CD14-positive monocyte (primary cell): ENCODE measurements around the gene B3GLCT. TPM values are rescaled to one million over a fixed set of nuclear protein-coding genes. Genes with fewer than 3 reads are reported as not detected.

ENCODE experiments used
- DNase-seq, 3 donors: peaks; one replicate each; pipeline ENCODE4 v3.0.0-alpha.2; 2011 to 2022
- H2AFZ ChIP-seq: 2 replicates; pipeline ENCODE4 v1.6.0; 2012; ENCODE audit warnings: mild to moderate bottlenecking, low read depth, low read length, inconsistent platforms; ENCODE audit not compliant: insufficient read depth, poor library complexity, severe bottlenecking
- H3K27ac ChIP-seq, 2 donors: 1 replicate in 1 of 2; 2 replicates in 1 of 2; pipeline ENCODE4 v1.5.1; 2012 to 2013; ENCODE audit warnings: low read length in 2 of 2, control low read depth in 1 of 2, inconsistent platforms in 1 of 2, low read depth in 1 of 2, mild to moderate bottlenecking in 1 of 2
- H3K27me3 ChIP-seq, 2 donors: one replicate each; pipeline versions ENCODE4 v1.6.0 to v1.6.1; 2011 to 2013; ENCODE audit warnings: low read length in 2 of 2; ENCODE audit not compliant: control insufficient read depth in 2 of 2, insufficient read depth in 2 of 2
- H3K36me3 ChIP-seq, 2 donors: replicated peaks in 1 of 2; 1 replicate in 1 of 2; 2 replicates in 1 of 2; pipeline versions ENCODE4 v1.5.1 to v1.6.1; 2012 to 2013; ENCODE audit warnings: low read length in 2 of 2, control low read depth in 1 of 2, inconsistent platforms in 1 of 2, mild to moderate bottlenecking in 1 of 2; ENCODE audit not compliant: insufficient read depth in 2 of 2, control insufficient read depth in 1 of 2
- H3K4me1 ChIP-seq, 2 donors: 1 replicate in 1 of 2; 2 replicates in 1 of 2; pipeline versions ENCODE4 v1.5.1 to v1.6.1; 2012 to 2013; ENCODE audit warnings: low read length in 2 of 2, control low read depth in 1 of 2, inconsistent platforms in 1 of 2, mild to moderate bottlenecking in 1 of 2, moderate library complexity in 1 of 2; ENCODE audit not compliant: insufficient read depth in 2 of 2, control insufficient read depth in 1 of 2
- H3K4me2 ChIP-seq: replicated peaks from 2 replicates; pipeline ENCODE3; 2012; ENCODE audit warnings: low read length, moderate library complexity, mild to moderate bottlenecking; ENCODE audit not compliant: poor library complexity, severe bottlenecking; ENCODE audit errors: extremely low read depth
- H3K4me3 ChIP-seq, 3 experiments: fragments of 200-600 bp in 1 of 3; sonication (generic) in 1 of 3; replicated peaks in 1 of 3; 1 replicate in 2 of 3; 2 replicates in 1 of 3; pipeline ENCODE4 v1.5.1; 2011 to 2013; ENCODE audit warnings: low read length in 3 of 3, mild to moderate bottlenecking in 3 of 3, control low read depth in 2 of 3, low read depth in 2 of 3, inconsistent platforms in 1 of 3, moderate library complexity in 1 of 3
- H3K79me2 ChIP-seq: 2 replicates; pipeline ENCODE4 v1.6.0; 2012; ENCODE audit warnings: mild to moderate bottlenecking, control low read depth, inconsistent platforms, low read length, moderate library complexity; ENCODE audit not compliant: insufficient read depth
- H3K9ac ChIP-seq: 2 replicates; pipeline ENCODE4 v1.6.0; 2017; ENCODE audit warnings: low read length, mild to moderate bottlenecking; ENCODE audit not compliant: insufficient read depth, poor library complexity, severe bottlenecking
- H3K9me3 ChIP-seq, 2 donors: replicated peaks in 1 of 2; 1 replicate in 1 of 2; 2 replicates in 1 of 2; pipeline versions ENCODE4 v1.5.1 to v1.6.1; 2012 to 2013; ENCODE audit warnings: low read length in 2 of 2, control low read depth in 1 of 2; ENCODE audit not compliant: control insufficient read depth in 1 of 2, insufficient read depth in 1 of 2
- H4K20me1 ChIP-seq: 2 replicates; pipeline ENCODE4 v1.6.0; 2012; ENCODE audit warnings: mild to moderate bottlenecking, low read length, control low read depth, moderate library complexity; ENCODE audit not compliant: insufficient read depth
- H3K27ac Mint-ChIP-seq, 7 donors: one replicate each; pipeline ENCODE4 v1.8.0; 2020; ENCODE audit warnings: mild to moderate bottlenecking in 7 of 7, mixed read lengths in 7 of 7, moderate library complexity in 6 of 7, inconsistent platforms in 2 of 7
- H3K27me3 Mint-ChIP-seq, 3 donors: one replicate each; pipeline ENCODE4 v1.8.0; 2021 to 2022; ENCODE audit warnings: low read depth in 3 of 3, mild to moderate bottlenecking in 3 of 3, mixed read lengths in 3 of 3, moderate library complexity in 3 of 3, inconsistent platforms in 1 of 3
- H3K36me3 Mint-ChIP-seq, 2 donors: one replicate each; pipeline ENCODE4 v1.8.0; 2020; ENCODE audit warnings: mixed read lengths in 2 of 2, inconsistent platforms in 1 of 2, mild to moderate bottlenecking in 1 of 2
- H3K4me1 Mint-ChIP-seq: one replicate; pipeline ENCODE4 v1.8.0; 2020; ENCODE audit warnings: mild to moderate bottlenecking, mixed read lengths
- H3K4me3 Mint-ChIP-seq, 2 donors: one replicate each; pipeline ENCODE4 v1.8.0; 2020; ENCODE audit warnings: mild to moderate bottlenecking in 2 of 2, mixed read lengths in 2 of 2, moderate library complexity in 1 of 2
- H3K9me3 Mint-ChIP-seq, 7 donors: one replicate each; pipeline ENCODE4 v1.8.0; 2020 to 2022; ENCODE audit warnings: mixed read lengths in 7 of 7, mild to moderate bottlenecking in 6 of 7, moderate library complexity in 6 of 7, inconsistent platforms in 2 of 7
- CTCF ChIP-seq: fragments of 200-600 bp; IDR thresholded peaks from one replicate; pipeline ENCODE4 v1.8.0; 2022; ENCODE audit warnings: antibody characterized with exemption, mild to moderate bottlenecking
- WGBS: methylation state at CpG from one replicate; pipeline ENCODE4 v1.1.5; 2013; ENCODE audit warnings: missing lambda C conversion rate; ENCODE audit not compliant: insufficient coverage; 5-methylcytosine and 5-hydroxymethylcytosine counted together
- intact Hi-C, 2 donors: fragments of 100-400 bp; cut with micrococcal nuclease; formaldehyde crosslinking; loops; one replicate each; pipeline versions ENCODE4 v1.15.0 to v1.15.1; 2023
- polyA plus RNA-seq, 3 donors: library from polyadenylated mRNA; depleted of rRNA in 1 of 3; unstranded in 2 of 3; stranded (reverse) in 1 of 3; fragments of 300-500 nt in 2 of 3; fragments of >200 nt in 1 of 3; fragmentation: Illumina TruSeq in 2 of 3; gene quantifications; 1 replicate in 2 of 3; 2 replicates in 1 of 3; pipeline ENCODE4 v1.2.3, GENCODE V29; 2012 to 2021

The B3GLCT gene
- polyA plus RNA-seq, 3 donors: 0.63 to 2.0 (median 2.0) TPM

GRCh38 chr13:31161557-31162150, 38.1 kb upstream of the B3GLCT start, which contains the start of gene HSPH1:
Gene HSPH1 (minus strand): TSS chr13:31161904. CDS start chr13:31161582, 322 bp downstream.
- DNase-seq: peak; percentile 97 to 99 (median 98)
- WGBS: under 1% methylated on average over 54 of the region's 54 CpGs
- Histone ChIP-seq H3K4me1 (peaks cover 15 to 30% of the 10 kb centered on the region in 2 donors), H3K27me3 (no peaks in the 10 kb centered on the region), H3K4me2 (peak within 1 kb of the TSS; percentile 98), H4K20me1 (peaks cover 12% of the 10 kb centered on the region), H3K79me2 (peaks cover 47% of the 10 kb centered on the region), H3K4me3 (peak within 1 kb of the TSS; percentile 72 to 98 (median 90)), H2AFZ (peak within 1 kb of the TSS; percentile 95), H3K9ac (peak within 1 kb of the TSS; percentile 89), H3K9me3 (no peaks in the 10 kb centered on the region), H3K27ac (peak within 1 kb of the TSS; percentile 85 to 92), H3K36me3 (peaks cover 10 to 16% of the 10 kb centered on the region in 2 donors)
- peak within 1 kb of the TSS; percentile 96 to 97 for H3K4me3 Mint-ChIP-seq
- no peak for TF ChIP-seq CTCF
- peak within 1 kb of the TSS; percentile 81 to 94 (median 92) for H3K27ac Mint-ChIP-seq
- H3K4me1 Mint-ChIP-seq: peaks cover 24% of the 10 kb centered on the region
- peaks cover 15 to 17% of the 10 kb centered on the region in 2 donors for H3K36me3 Mint-ChIP-seq
- H3K9me3 Mint-ChIP-seq: peaks cover 0 to 3% (median 0%) of the 10 kb centered on the region in 7 donors
- intact Hi-C loops: loop anchor here (5.0 to 10.0 kb wide), 3 partner anchors 489 to 1309 kb away; partner anchors contain the start of genes KATNAL1 (in 1 of the 2) and UBL3 (in 1 of the 2)
- H3K27me3 Mint-ChIP-seq: peaks cover 0 to 5% (median 0%) of the 10 kb centered on the region in 3 donors

- Histone ChIP-seq H3K9me3 (no peaks in the 10 kb centered on the region), H3K4me2 (peak overlapping the region; percentile 98), H3K27ac (peak overlapping the region; percentile 85 to 92), H3K27me3 (no peaks in the 10 kb centered on the region), H3K79me2 (peaks cover 42% of the 10 kb centered on the region), H3K9ac (peak overlapping the region; percentile 59), H3K4me3 (peak overlapping the region; percentile 72 to 98 (median 90)), H4K20me1 (peaks cover 12% of the 10 kb centered on the region), H2AFZ (peak overlapping the region; percentile 95), H3K36me3 (peaks cover 3 to 9% of the 10 kb centered on the region in 2 donors), H3K4me1 (peaks cover 15 to 30% of the 10 kb centered on the region in 2 donors)
- H3K27me3 Mint-ChIP-seq: peaks cover 0 to 5% (median 0%) of the 10 kb centered on the region in 3 donors
- DNase-seq: peak; percentile 94 to 95 (median 95)
- peaks cover 11 to 14% of the 10 kb centered on the region in 2 donors for H3K36me3 Mint-ChIP-seq
- TF ChIP-seq CTCF: no peak
- peaks cover 0 to 3% (median 0%) of the 10 kb centered on the region in 7 donors for H3K9me3 Mint-ChIP-seq
- peak overlapping the region; percentile 96 to 97 for H3K4me3 Mint-ChIP-seq
- H3K4me1 Mint-ChIP-seq: peaks cover 24% of the 10 kb centered on the region
- intact Hi-C loops: loop anchor here (5.0 to 10.0 kb wide), 3 partner anchors 490 to 1310 kb away; partner anchors contain the start of genes KATNAL1 (in 1 of the 2) and UBL3 (in 1 of the 2)
- peak overlapping the region; percentile 81 to 94 (median 92) for H3K27ac Mint-ChIP-seq
- under 1% methylated on average over 26 of the region's 34 CpGs for WGBS
These were observed 37.4 kb upstream of the B3GLCT start for GRCh38 chr13:31162151-31163008.
